T-helper 1 cell treated with Interleukin-12 subunit alpha and Interleukin-12 subunit beta and Interleukin-4 antibody, amounts not matched to agents 30 μg/mL and 1 μg/mL, for 36 hours (primary cell): ENCODE data around the gene CARD9.

ENCODE experiments used
- H3K27ac Mint-ChIP-seq: one replicate; pipeline ENCODE4 v1.8.0; 2021; ENCODE audit warnings: mild to moderate bottlenecking, mixed read lengths
- H3K27me3 Mint-ChIP-seq: one replicate; pipeline ENCODE4 v1.8.0; 2021; ENCODE audit warnings: low read depth, mixed read lengths
- H3K36me3 Mint-ChIP-seq: one replicate; pipeline ENCODE4 v1.8.0; 2021; ENCODE audit warnings: low read depth, mixed read lengths
- H3K4me1 Mint-ChIP-seq: one replicate; pipeline ENCODE4 v1.8.0; 2021; ENCODE audit warnings: low read depth, mixed read lengths
- H3K4me3 Mint-ChIP-seq: one replicate; pipeline ENCODE4 v1.8.0; 2021; ENCODE audit warnings: mild to moderate bottlenecking, moderate library complexity, mixed read lengths
- H3K9me3 Mint-ChIP-seq: one replicate; pipeline ENCODE4 v1.8.0; 2021; ENCODE audit warnings: mixed read lengths

The CARD9 gene, protein sequence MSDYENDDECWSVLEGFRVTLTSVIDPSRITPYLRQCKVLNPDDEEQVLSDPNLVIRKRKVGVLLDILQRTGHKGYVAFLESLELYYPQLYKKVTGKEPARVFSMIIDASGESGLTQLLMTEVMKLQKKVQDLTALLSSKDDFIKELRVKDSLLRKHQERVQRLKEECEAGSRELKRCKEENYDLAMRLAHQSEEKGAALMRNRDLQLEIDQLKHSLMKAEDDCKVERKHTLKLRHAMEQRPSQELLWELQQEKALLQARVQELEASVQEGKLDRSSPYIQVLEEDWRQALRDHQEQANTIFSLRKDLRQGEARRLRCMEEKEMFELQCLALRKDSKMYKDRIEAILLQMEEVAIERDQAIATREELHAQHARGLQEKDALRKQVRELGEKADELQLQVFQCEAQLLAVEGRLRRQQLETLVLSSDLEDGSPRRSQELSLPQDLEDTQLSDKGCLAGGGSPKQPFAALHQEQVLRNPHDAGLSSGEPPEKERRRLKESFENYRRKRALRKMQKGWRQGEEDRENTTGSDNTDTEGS

DNA sequence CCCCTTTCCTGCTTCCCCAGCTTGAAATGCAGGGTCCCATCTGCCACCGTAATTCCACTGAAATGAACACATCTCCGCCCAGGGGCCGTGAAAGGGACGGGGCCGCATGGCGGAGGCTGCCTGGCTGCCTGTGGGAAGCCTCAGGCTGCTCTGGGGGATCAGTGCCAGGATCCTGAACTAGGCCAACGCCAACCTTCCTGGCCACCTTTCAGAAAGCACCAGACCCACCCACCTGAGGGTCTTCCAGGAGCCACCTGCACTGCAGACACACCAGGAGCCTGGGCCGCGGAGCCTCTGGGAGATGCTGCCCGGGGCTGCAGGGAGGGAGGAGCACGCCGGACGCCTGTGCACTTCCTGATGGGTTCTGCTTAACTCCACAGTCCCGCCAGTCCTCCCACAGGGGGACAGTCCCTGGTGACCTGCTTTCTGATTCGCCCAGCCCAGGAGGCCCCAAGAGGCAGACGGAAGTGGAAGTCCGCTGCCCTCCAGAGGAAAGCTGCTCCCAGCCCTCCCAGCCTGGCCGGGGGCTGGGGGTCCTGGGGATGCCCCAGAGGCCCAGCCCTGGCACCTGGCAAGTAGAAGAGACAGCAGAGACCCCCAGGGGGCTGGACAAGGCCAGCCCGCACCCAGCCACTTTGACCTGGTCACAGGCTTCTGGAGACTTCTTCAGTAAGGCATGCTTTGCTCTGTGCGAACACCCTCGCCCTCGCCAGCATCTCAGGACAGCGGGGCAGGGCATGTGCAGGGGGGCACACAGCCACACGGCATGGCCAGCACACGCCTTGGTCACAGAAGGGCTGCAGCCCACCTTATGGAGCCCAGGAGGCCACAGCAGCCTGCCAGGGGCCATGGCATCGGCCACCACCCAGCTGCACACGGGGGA lies at the start of gene CARD9:
Gene CARD9 (minus strand): TSS at position 370 of the 883 bp plus-strand sequence. CDS start 1,591 bp downstream, outside the sequence.
- H3K36me3 Mint-ChIP-seq = peaks cover 2% of the 10 kb centered on the region
- H3K4me3 Mint-ChIP-seq = no peak within 1 kb of the TSS
- H3K27me3 Mint-ChIP-seq = no peaks in the 10 kb centered on the region
- H3K27ac Mint-ChIP-seq = no peak within 1 kb of the TSS
- H3K4me1 Mint-ChIP-seq = peaks cover 3% of the 10 kb centered on the region
- no peaks in the 10 kb centered on the region for H3K9me3 Mint-ChIP-seq

DNA sequence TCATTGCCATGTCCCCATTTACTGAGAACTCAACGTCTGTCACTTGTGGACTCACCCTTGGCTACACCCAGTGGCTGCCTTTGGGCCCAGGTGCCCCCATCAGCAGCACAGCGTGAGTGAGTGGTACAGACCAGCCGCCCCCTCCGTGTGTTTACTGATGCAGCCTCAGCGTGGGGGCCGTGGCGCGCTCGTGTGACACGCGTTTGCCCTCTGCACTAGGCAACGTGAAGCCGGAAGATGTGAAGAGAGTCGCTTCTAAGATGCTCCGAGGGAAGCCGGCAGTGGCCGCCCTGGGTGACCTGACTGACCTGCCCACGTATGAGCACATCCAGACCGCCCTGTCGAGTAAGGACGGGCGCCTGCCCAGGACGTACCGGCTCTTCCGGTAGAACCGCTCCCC lies 49.4 kb upstream of the CARD9 start:
- Mint-ChIP-seq H3K27me3 (no peaks in the 10 kb centered on the region), H3K36me3 (peaks cover 8% of the 10 kb centered on the region), H3K4me3 (no peak overlapping the region), H3K9me3 (no peaks in the 10 kb centered on the region), H3K4me1 (no peaks in the 10 kb centered on the region), H3K27ac (no peak overlapping the region)

DNA sequence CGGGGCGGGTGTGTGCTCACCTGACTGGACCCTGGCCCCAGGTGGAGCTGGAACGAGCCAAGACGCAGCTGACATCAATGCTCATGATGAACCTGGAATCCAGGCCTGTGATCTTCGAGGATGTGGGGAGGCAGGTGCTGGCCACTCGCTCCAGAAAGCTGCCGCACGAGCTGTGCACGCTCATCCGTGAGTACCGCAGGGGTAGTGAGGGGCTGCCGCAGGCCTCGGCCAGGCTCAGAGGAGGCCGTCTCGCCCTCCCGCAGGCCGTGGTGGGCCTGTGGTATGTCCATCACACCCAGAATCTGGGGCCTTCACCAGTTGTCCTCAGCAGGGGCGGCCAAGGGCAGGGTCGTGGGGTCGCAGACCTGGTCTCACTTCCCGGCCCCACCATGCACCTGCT lies 48.3 kb upstream of the CARD9 start:
- Mint-ChIP-seq H3K27me3 (no peaks in the 10 kb centered on the region), H3K4me3 (no peak overlapping the region), H3K27ac (no peak overlapping the region), H3K4me1 (no peaks in the 10 kb centered on the region), H3K36me3 (peaks cover 12% of the 10 kb centered on the region), H3K9me3 (no peaks in the 10 kb centered on the region)

DNA sequence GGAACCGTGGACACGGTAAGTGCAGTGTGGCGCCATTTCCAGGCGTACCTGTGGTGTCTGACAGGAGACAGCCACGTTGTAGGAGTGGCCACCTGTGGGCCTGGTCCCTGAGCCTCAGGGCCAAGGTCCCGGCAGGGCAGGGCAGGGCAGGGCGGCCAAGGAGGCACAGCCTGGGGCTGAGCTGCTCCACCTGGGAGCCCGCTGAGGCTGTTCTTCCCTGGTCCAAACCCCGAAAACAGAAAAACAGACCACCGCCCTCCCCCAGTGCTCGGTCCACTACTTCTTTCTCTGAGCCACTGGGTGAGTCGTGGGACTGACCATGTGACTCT lies 45.6 kb upstream of the CARD9 start:
- H3K27ac Mint-ChIP-seq = no peak overlapping the region
- no peak overlapping the region for H3K4me3 Mint-ChIP-seq
- no peaks in the 10 kb centered on the region for H3K9me3 Mint-ChIP-seq
- peaks cover 23% of the 10 kb centered on the region for H3K36me3 Mint-ChIP-seq
- no peaks in the 10 kb centered on the region for H3K27me3 Mint-ChIP-seq
- peaks cover under 1% of the 10 kb centered on the region for H3K4me1 Mint-ChIP-seq

DNA sequence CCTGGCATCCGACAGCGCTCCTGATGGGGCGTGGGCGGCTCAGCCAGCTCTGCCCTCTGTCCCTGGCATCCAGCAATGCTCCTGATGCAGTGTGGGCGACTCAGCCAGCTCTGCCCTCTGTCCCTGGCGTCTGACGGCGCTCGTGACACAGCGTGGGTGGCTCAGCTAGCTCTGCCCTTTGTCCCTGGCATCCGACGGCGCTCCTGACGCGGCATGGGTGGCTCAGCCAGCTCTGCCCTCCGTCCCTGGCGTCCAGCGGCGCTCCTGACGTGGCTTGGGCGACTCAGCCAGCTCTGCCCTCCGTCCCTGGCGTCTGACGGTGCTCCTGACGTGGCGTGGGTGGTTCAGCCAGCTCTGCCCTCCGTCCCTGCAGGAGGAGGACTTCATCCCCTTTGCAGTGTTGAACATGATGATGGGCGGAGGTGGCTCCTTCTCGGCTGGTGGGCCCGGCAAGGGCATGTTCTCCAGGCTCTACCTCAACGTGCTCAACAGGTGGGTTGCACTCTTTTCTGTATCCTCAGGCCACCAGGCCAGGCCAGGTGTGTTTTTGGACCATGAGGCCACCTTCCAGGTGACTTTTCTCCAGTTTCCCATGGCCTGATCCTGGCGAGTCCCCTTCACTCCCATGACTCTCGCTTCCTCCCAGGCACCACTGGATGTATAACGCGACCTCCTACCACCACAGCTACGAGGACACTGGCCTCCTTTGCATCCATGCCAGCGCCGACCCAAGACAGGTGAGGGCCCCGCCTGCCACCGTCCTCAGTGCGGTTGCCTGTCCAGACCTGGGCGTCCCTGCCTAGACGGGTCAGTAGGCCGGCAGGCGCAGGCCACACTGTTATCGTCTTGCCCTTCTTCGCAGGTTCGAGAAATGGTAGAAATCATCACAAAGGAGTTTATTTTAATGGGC lies 45.0 kb upstream of the CARD9 start:
- H3K27me3 Mint-ChIP-seq = no peaks in the 10 kb centered on the region
- no peak overlapping the region for H3K4me3 Mint-ChIP-seq
- H3K9me3 Mint-ChIP-seq = no peaks in the 10 kb centered on the region
- peaks cover 29% of the 10 kb centered on the region for H3K36me3 Mint-ChIP-seq
- no peak overlapping the region for H3K27ac Mint-ChIP-seq
- peaks cover 3% of the 10 kb centered on the region for H3K4me1 Mint-ChIP-seq

DNA sequence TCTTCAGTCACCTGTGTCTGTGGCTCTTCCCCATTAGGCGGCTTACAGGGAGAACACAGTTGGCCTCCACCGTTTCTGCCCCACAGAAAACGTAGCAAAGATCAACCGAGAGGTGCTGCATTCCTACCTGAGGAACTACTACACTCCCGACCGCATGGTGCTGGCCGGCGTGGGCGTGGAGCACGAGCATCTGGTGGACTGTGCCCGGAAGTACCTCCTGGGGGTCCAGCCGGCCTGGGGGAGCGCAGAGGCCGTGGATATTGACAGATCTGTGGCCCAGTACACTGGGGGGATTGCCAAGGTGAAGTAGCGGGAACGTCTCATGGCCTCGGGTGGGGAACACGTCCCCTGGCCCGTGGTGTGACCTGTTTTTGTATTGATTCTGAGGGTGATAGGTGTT lies 43.4 kb upstream of the CARD9 start:
- Mint-ChIP-seq H3K4me3 (no peak overlapping the region), H3K27ac (no peak overlapping the region), H3K9me3 (no peaks in the 10 kb centered on the region), H3K4me1 (peaks cover 11% of the 10 kb centered on the region), H3K27me3 (no peaks in the 10 kb centered on the region), H3K36me3 (peaks cover 32% of the 10 kb centered on the region)

DNA sequence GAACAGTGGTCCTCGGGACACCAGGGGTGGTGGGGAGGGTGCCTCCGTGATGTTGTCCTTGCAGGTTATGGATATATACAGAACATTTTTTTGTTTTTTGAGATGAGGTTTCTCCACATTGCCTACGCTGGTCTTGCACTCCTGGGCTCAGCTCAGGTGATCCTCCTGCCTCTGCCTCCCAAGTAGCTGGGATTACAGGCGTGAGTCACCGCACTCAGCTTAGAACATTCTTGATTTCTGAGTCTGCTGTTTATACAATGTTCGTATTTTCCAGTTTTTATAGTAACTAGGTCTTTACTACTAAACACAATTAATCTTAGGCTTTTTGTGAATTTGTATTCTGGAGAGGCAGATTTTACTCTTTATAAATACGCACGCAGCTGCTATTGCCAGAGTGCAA lies 43.0 kb upstream of the CARD9 start:
- H3K4me1 Mint-ChIP-seq = peaks cover 14% of the 10 kb centered on the region
- H3K9me3 Mint-ChIP-seq = no peaks in the 10 kb centered on the region
- peaks cover 33% of the 10 kb centered on the region for H3K36me3 Mint-ChIP-seq
- H3K4me3 Mint-ChIP-seq = no peak overlapping the region
- H3K27me3 Mint-ChIP-seq = no peaks in the 10 kb centered on the region
- no peak overlapping the region for H3K27ac Mint-ChIP-seq

DNA sequence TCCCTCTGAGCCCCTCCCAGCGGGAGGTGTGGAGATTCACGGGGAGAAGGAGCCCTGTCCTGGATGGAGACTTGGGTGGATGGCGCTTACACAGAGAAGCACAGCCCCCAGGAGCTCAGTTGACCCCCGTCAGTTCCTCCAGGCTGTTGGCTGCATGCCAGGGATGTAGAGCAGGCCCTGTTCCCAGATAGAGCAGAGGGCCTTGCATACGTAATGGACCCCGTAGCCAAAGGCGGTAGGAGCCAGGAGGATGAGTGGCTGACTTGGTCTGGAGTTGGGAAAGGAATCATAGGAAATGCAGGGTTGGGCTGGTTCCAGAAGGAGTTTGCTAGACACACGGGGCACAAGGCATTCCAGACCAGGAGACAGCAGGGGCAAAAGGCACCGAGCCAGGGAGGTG lies 39.5 kb upstream of the CARD9 start:
- H3K4me1 Mint-ChIP-seq = peaks cover 35% of the 10 kb centered on the region
- peaks cover 40% of the 10 kb centered on the region for H3K36me3 Mint-ChIP-seq
- H3K27me3 Mint-ChIP-seq = peaks cover 4% of the 10 kb centered on the region
- no peak overlapping the region for H3K27ac Mint-ChIP-seq
- no peak overlapping the region for H3K4me3 Mint-ChIP-seq
- no peaks in the 10 kb centered on the region for H3K9me3 Mint-ChIP-seq

DNA sequence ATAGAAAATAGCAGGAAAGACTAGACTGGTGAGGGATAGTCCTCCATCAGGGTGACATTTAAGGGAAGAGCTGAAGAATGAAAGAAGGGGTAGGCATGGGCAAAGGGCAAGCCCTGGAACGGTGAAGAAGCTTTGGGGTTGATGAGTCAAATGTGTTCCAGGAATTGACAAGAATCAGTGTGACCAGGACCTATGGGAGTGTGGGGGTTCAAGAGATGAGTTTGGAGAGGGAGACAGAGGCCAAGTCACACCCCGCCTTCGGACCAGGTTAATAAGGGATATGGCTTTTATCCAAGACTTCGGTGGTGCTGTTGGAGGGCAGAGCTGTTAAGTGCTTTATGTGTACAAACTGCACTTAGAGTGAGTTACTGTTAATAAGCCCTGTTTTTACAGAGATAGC lies 37.9 kb upstream of the CARD9 start:
- Mint-ChIP-seq H3K9me3 (no peaks in the 10 kb centered on the region), H3K36me3 (peaks cover 42% of the 10 kb centered on the region), H3K4me1 (peaks cover 38% of the 10 kb centered on the region), H3K4me3 (peak overlapping the region; percentile 94), H3K27ac (peak overlapping the region; percentile 84), H3K27me3 (peaks cover 4% of the 10 kb centered on the region)

DNA sequence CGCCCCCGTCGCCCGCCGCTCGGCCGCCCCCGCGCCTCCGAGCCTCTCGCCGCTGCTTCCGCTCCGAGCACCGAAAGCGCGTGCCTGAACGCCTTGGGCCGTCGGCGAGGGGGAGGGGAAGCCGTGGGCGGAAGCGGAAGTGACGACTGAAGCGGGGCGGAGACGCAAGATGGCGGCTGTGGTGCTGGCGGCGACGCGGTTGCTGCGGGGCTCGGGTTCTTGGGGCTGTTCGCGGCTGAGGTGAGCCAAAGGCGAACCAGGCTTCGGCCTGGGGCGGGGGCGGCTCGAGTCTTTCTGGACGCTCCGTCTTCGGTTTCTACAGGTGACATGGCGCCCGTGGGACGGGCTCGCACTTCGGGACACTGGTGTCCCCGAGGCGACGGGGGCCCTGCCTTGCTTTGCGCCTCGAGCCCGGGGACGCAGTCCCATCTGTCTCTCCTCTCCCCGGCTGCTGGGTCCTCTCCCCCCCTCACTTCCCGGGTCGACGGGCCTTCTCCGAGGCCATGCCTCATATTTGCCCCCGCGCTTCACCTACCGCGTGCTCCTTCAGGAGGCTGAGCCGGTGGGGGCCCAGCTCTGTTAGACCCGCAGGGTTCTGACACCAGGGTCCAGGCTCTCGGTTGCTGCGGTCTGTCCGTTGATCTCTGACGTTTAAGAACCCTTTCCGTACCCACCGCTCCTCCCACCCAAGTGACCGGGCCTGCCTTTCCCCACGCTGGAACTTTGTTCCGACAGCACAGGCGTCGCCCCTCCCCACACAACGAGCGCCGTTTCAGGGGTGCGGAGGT lies 37.2 kb upstream of the CARD9 start, which contains the start of the genes ENTR1 and PMPCA:
Gene ENTR1 (minus strand): TSS at position 115 of the 788 bp plus-strand sequence. CDS start 217 bp downstream, outside the sequence.
Gene PMPCA (plus strand): TSS at position 159 of the 788 bp plus-strand sequence. CDS start 11 bp downstream, at position 170.
- H3K4me1 Mint-ChIP-seq = peaks cover 38% of the 10 kb centered on the region
- peak within 1 kb of the TSS; percentile 94 for H3K4me3 Mint-ChIP-seq
- H3K27me3 Mint-ChIP-seq = peaks cover 4% of the 10 kb centered on the region
- H3K36me3 Mint-ChIP-seq = peaks cover 41% of the 10 kb centered on the region
- H3K27ac Mint-ChIP-seq = peak within 1 kb of the TSS; percentile 85
- H3K9me3 Mint-ChIP-seq = no peaks in the 10 kb centered on the region

DNA sequence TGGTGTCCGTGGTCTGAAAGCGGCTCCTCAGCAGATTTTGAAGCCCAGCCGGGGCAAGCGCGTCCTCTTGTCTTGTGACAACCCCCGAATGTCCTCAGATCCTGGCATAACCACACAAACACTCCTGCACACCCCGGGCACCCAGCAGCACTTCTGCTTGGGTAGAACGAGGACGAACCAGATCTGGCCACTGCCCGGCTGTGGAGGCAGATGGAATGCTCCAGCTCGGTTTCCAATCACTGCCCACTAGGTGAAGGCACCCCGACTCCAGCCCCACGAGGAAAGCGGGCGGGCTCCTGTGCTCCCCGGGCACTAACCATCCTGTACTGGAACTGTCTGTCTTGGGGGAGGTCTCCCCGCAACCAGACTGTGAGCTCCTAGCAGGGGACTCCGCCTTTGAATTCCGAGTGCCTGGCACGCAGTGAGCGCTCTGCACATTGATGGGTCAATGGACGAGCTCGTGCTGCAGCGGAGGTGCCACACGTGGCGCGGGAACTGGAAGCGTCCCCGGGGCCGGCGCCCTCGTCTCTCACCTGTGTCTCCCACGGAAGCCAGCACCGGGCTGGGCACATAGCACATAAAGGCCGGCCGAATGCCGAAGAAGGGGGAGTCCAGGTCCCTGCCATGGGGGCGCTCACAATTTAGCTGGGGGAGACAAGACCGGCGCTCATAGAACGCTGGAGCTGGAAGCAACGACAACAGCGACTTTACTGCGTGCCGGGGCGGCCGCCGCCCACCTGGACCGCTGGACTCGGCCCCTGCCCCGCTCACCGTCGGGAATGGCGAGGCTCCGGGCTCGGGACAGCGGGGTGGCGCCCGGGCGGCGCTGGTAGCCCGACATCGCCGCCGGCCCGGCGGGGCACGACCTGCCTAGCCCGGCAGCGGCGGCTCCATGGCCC lies 36.3 kb upstream of the CARD9 start:
- H3K36me3 Mint-ChIP-seq = peaks cover 47% of the 10 kb centered on the region
- peak overlapping the region; percentile 88 for H3K4me3 Mint-ChIP-seq
- H3K9me3 Mint-ChIP-seq = no peaks in the 10 kb centered on the region
- H3K27me3 Mint-ChIP-seq = peaks cover 4% of the 10 kb centered on the region
- H3K4me1 Mint-ChIP-seq = peaks cover 43% of the 10 kb centered on the region
- H3K27ac Mint-ChIP-seq = peak overlapping the region; percentile 85

DNA sequence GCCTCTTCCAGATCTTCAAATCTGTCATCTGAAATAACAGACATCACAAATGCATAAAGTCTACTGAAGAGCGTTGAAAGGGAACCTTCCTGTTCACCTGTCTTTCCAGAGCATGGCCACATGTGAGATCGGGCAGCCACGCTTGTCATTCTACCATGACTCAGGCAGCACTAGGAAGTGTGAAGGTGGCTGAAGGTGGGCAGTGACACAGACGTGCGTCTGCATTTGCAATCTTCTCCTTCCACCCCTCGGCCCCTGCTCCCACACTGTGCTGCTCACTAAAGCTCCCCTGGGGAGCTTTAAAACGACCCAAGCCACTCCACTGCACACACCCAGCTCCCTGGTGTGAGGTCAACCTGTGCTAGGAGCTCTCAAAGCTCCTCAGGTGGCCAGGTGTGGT lies 34.4 kb upstream of the CARD9 start:
- Mint-ChIP-seq H3K27me3 (peaks cover 4% of the 10 kb centered on the region), H3K9me3 (no peaks in the 10 kb centered on the region), H3K27ac (no peak overlapping the region), H3K4me3 (no peak overlapping the region), H3K4me1 (peaks cover 52% of the 10 kb centered on the region), H3K36me3 (peaks cover 42% of the 10 kb centered on the region)
